Gastroesophageal sphincter (tissue), 3 donors: ENCODE measurements around the gene SGPL1.

Experiments used
- EP300 ChIP-seq: sonication (generic); formaldehyde crosslinking; IDR thresholded peaks from one replicate; pipeline ENCODE4 v1.6.1; 2017; ENCODE audit warnings: antibody characterized with exemption, mild to moderate bottlenecking
- POLR2A ChIP-seq, 2 donors: fragments of 450-650 bp; IDR thresholded peaks; one replicate each; pipeline ENCODE4 v1.6.1; 2017; ENCODE audit warnings: antibody characterized with exemption in 2 of 2, mild to moderate bottlenecking in 2 of 2, moderate library complexity in 1 of 2
- TF ChIP-seq, protein P1 (sequence below), 4 experiments: fragments of 200-600 bp in 2 of 4; fragments of 450-650 bp in 2 of 4; sonication (generic) in 1 of 4; IDR thresholded peaks; one replicate each; pipeline ENCODE4 v1.5.1; 2017 to 2019; ENCODE audit warnings: antibody characterized with exemption in 4 of 4, mild to moderate bottlenecking in 2 of 4, moderate library complexity in 2 of 4

DNA sequence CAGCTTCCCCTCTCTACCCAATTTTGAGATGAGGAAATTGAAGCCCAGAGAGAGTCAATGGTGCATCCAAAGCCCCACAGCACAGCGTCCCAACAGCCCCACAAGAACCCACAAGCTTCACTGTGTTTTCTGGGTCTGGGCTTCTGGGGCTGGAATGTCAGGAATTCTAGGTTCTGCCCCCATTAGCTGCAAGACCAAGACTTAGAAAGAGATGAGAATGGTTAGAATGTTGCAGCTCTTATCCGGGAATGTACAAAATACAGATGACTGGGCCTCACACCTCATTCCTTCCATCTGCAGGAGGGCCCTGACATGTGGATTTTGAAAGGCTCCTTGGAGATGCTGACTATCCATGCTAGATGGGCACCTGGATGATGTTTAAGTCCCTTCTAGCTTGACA, 6.0 kb upstream of the SGPL1 start:
- TF ChIP-seq, protein P1, sequence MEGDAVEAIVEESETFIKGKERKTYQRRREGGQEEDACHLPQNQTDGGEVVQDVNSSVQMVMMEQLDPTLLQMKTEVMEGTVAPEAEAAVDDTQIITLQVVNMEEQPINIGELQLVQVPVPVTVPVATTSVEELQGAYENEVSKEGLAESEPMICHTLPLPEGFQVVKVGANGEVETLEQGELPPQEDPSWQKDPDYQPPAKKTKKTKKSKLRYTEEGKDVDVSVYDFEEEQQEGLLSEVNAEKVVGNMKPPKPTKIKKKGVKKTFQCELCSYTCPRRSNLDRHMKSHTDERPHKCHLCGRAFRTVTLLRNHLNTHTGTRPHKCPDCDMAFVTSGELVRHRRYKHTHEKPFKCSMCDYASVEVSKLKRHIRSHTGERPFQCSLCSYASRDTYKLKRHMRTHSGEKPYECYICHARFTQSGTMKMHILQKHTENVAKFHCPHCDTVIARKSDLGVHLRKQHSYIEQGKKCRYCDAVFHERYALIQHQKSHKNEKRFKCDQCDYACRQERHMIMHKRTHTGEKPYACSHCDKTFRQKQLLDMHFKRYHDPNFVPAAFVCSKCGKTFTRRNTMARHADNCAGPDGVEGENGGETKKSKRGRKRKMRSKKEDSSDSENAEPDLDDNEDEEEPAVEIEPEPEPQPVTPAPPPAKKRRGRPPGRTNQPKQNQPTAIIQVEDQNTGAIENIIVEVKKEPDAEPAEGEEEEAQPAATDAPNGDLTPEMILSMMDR (IDR thresholded peaks at IDR 0.05), result no peak
- no peak for TF ChIP-seq POLR2A (IDR thresholded peaks at IDR 0.05)
- TF ChIP-seq EP300, result no peak
